HepG2 (cell line): ENCODE measurements around the gene ZCCHC8. TPM values are rescaled to one million over a fixed set of nuclear protein-coding genes. Genes with fewer than 3 reads are reported as not detected.

Experiments
- ATAC-seq: fragments of 200-7000 bp; cut with Tn5 transposase; 3 replicates; pipeline ENCODE4 v1.9.1; 2020; ENCODE audit warnings: mild to moderate bottlenecking, moderate library complexity
- BruUV-seq: library from RNA; stranded (reverse); fragments of 400-500 nt; replicated peaks from 2 replicates; lab custom pipeline; 2021; lab: Mats Ljungman, UMichigan
- CTCF ChIA-PET: fragments of 300-600 bp; formaldehyde crosslinking; extraction: SDS; loops from one replicate; lab custom pipeline; 2021; ENCODE audit warnings: low total read pairs, inconsistent platforms, low intra/inter-chr PET ratio; lab: Yijun Ruan, JAX
- POLR2A ChIA-PET: fragments of 350-600 bp; sonication (Branson Sonifier 250); formaldehyde crosslinking; loops from one replicate; lab custom pipeline; 2020; ENCODE audit warnings: antibody characterized with exemption, inconsistent platforms; lab: Yijun Ruan, JAX
- DNase-seq: peaks from one replicate; pipeline ENCODE4 v3.0.0-alpha.2; 2015; ENCODE audit warnings: low spot score
- FAIRE-seq: peaks from 3 replicates; lab custom pipeline; 2011; peaks lifted over from hg19 to GRCh38; lab: Jason Lieb, UNC
- H2AFZ ChIP-seq: one replicate; pipeline ENCODE4 v1.6.1; 2011; ENCODE audit warnings: low read length, inconsistent platforms
- H3K27ac ChIP-seq: fragments of 300-600 bp; 3 replicates; pipeline ENCODE4 v1.8.0; 2011; ENCODE audit warnings: mixed run types, mild to moderate bottlenecking, mixed read lengths, low read length, inconsistent platforms; ENCODE audit not compliant: insufficient read depth; ENCODE audit errors: extremely low read length
- H3K27me3 ChIP-seq, 2 experiments: fragments of 200-600 bp in 1 of 2; 2 replicates in 1 of 2; 3 replicates in 1 of 2; pipeline versions ENCODE4 v1.6.0 to v1.8.0; 2011; ENCODE audit warnings: low read length in 2 of 2, mild to moderate bottlenecking in 2 of 2, moderate library complexity in 2 of 2, inconsistent platforms in 1 of 2; ENCODE audit not compliant: insufficient read depth in 2 of 2, control insufficient read depth in 1 of 2
- H3K36me3 ChIP-seq, 2 experiments: fragments of 200-600 bp in 1 of 2; replicated peaks in 1 of 2; 2 replicates in 1 of 2; 3 replicates in 1 of 2; pipeline versions ENCODE4 v1.5.1 to v1.8.0; 2011; ENCODE audit warnings: low read length in 2 of 2, inconsistent platforms in 1 of 2; ENCODE audit not compliant: insufficient read depth in 2 of 2, control insufficient read depth in 1 of 2
- H3K4me1 ChIP-seq: 2 replicates; pipeline ENCODE4 v1.5.1; 2012; ENCODE audit warnings: low read length, inconsistent platforms; ENCODE audit not compliant: insufficient read depth
- H3K4me2 ChIP-seq: 2 replicates; pipeline ENCODE4 v1.6.0; 2011; ENCODE audit warnings: low read depth, low read length, inconsistent platforms
- H3K4me3 ChIP-seq, 3 experiments: fragments of 200-600 bp in 1 of 3; sonication (generic), shearing (Covaris generic) in 1 of 3; replicated peaks in 1 of 3; 2 replicates each; pipeline ENCODE4 v1.5.1; 2011 to 2016; ENCODE audit warnings: low read length in 3 of 3, inconsistent platforms in 2 of 3, low read depth in 2 of 3, mild to moderate bottlenecking in 2 of 3, control low read depth in 1 of 3, mixed read lengths in 1 of 3; ENCODE audit not compliant: insufficient read depth in 1 of 3
- H3K79me2 ChIP-seq: one replicate; pipeline ENCODE4 v1.6.1; 2011; ENCODE audit warnings: low read length, inconsistent platforms; ENCODE audit not compliant: insufficient read depth
- H3K9ac ChIP-seq: 2 replicates; pipeline ENCODE4 v1.6.0; 2011; ENCODE audit warnings: mild to moderate bottlenecking, low read depth, low read length, inconsistent platforms; ENCODE audit not compliant: insufficient read depth
- H3K9me3 ChIP-seq: 2 replicates; pipeline ENCODE4 v1.5.1; 2012; ENCODE audit warnings: mild to moderate bottlenecking, low read length
- H4K20me1 ChIP-seq: 2 replicates; pipeline ENCODE4 v1.6.0; 2011; ENCODE audit warnings: inconsistent platforms, mild to moderate bottlenecking, low read length, moderate library complexity; ENCODE audit not compliant: insufficient read depth
- EED ChIP-seq: sonication (generic); formaldehyde crosslinking; IDR thresholded peaks from 2 replicates; pipeline ENCODE4 v1.5.0; 2020; ENCODE audit warnings: mild to moderate bottlenecking, missing genetic modification reagents
- FOXJ3 ChIP-seq: sonication (generic); formaldehyde crosslinking; IDR thresholded peaks from 2 replicates; pipeline ENCODE4 v1.4.0; 2020; ENCODE audit warnings: missing genetic modification reagents, mild to moderate bottlenecking, borderline replicate concordance
- FOXK2 ChIP-seq: fragments of 450-650 bp; IDR thresholded peaks from 2 replicates; pipeline ENCODE4 v1.6.1; 2016
- HNRNPK ChIP-seq: fragments of 200-400 bp; formaldehyde crosslinking; IDR thresholded peaks from 2 replicates; pipeline ENCODE4 v1.6.1; 2018; ENCODE audit warnings: low read length, low read depth, moderate library complexity, mild to moderate bottlenecking; ENCODE audit not compliant: poor library complexity, severe bottlenecking
- MXI1 ChIP-seq: IDR thresholded peaks from 3 replicates; pipeline ENCODE4 v1.6.1; 2012; ENCODE audit warnings: low read depth, low read length, inconsistent platforms, borderline replicate concordance
- PCBP1 ChIP-seq: fragments of 200-400 bp; formaldehyde crosslinking; IDR thresholded peaks from 2 replicates; pipeline ENCODE4 v1.6.1; 2017; ENCODE audit warnings: mild to moderate bottlenecking, low read depth, low read length, borderline replicate concordance
- RFXANK ChIP-seq: IDR thresholded peaks from 2 replicates; pipeline ENCODE4 v1.6.1; 2016
- SRY ChIP-seq: sonication (generic); formaldehyde crosslinking; IDR thresholded peaks from 2 replicates; pipeline ENCODE4 v1.8.0; 2022; ENCODE audit warnings: mild to moderate bottlenecking, missing genetic modification reagents
- YY1 ChIP-seq: IDR thresholded peaks from 2 replicates; pipeline ENCODE4 v1.6.1; 2011; ENCODE audit warnings: low read length, low read depth, moderate library complexity, mild to moderate bottlenecking; ENCODE audit not compliant: insufficient read depth, insufficient replicate concordance
- ZNF101 ChIP-seq: sonication (generic); formaldehyde crosslinking; IDR thresholded peaks from 2 replicates; pipeline ENCODE4 v1.4.0; 2020; ENCODE audit warnings: mild to moderate bottlenecking, low read depth, missing genetic modification reagents, borderline replicate concordance
- ZNF451 ChIP-seq: sonication (generic); formaldehyde crosslinking; IDR thresholded peaks from 2 replicates; pipeline ENCODE4 v1.5.0; 2020; ENCODE audit warnings: mild to moderate bottlenecking, missing genetic modification reagents
- ZNF615 ChIP-seq: sonication (generic); formaldehyde crosslinking; IDR thresholded peaks from 2 replicates; pipeline ENCODE4 v1.5.0; 2020; ENCODE audit warnings: mild to moderate bottlenecking, missing genetic modification reagents, borderline replicate concordance
- ZNF75D ChIP-seq: sonication (generic); formaldehyde crosslinking; IDR thresholded peaks from 2 replicates; pipeline ENCODE4 v1.8.1; 2023; ENCODE audit warnings: missing genetic modification reagents, mild to moderate bottlenecking, borderline replicate concordance
- ZSCAN30 ChIP-seq: sonication (generic); formaldehyde crosslinking; IDR thresholded peaks from 2 replicates; pipeline ENCODE4 v1.5.0; 2020; ENCODE audit warnings: mild to moderate bottlenecking, missing genetic modification reagents
- WGBS: methylation state at CpG from one replicate; pipeline ENCODE4 v1.1.6; 2017; ENCODE audit warnings: low lambda C conversion rate; 5-methylcytosine and 5-hydroxymethylcytosine counted together
- in situ Hi-C: cut with HindIII; loops from 2 replicates; pipeline ENCODE4 v1.10.0; 2017; ENCODE audit warnings: low pct_unique_long_range_greater_than_20kb; ENCODE audit not compliant: extremely low pct_ligation_motif_present
- intact Hi-C: fragments of 100-400 bp; cut with micrococcal nuclease; formaldehyde crosslinking; loops from one replicate; pipeline ENCODE4 v1.10.0; 2022; ENCODE audit not compliant: unreplicated experiment
- polyA plus RNA-seq, 8 experiments: library from polyadenylated mRNA; depleted of rRNA in 3 of 8; stranded (reverse) in 7 of 8; unstranded in 1 of 8; fragments of >200 nt; fragmentation: Illumina TruSeq in 4 of 8; extraction: Trizol in 4 of 8; gene quantifications; 2 replicates each; pipeline versions ENCODE4 v1.2.1 to v1.2.3, GENCODE V29; 2011 to 2016; ENCODE audit warnings: low read depth in 4 of 8, missing spikeins in 1 of 8, mixed read lengths in 1 of 8; ENCODE audit not compliant: insufficient read depth in 1 of 8
- total RNA-seq, 5 experiments: library from RNA; depleted of rRNA; stranded (reverse); fragments of >200 nt; fragmentation: Illumina TruSeq; extraction: Trizol; gene quantifications; 2 replicates each; pipeline ENCODE4 v1.2.3, GENCODE V29; 2016; ENCODE audit warnings: low read depth in 1 of 5
- TF ChIP-seq, protein P1 (sequence below): sonication (generic); formaldehyde crosslinking; IDR thresholded peaks from 2 replicates; pipeline ENCODE4 v1.4.0; 2020; ENCODE audit warnings: missing genetic modification reagents, borderline replicate concordance
- TF ChIP-seq, protein P2 (sequence below): sonication (generic); formaldehyde crosslinking; conservative IDR thresholded peaks from 2 replicates; pipeline ENCODE4 v1.8.0; 2022; ENCODE audit warnings: missing genetic modification reagents
- TF ChIP-seq, protein P3 (sequence below): sonication (generic); formaldehyde crosslinking; IDR thresholded peaks from 2 replicates; pipeline ENCODE4 v1.8.0; 2022; ENCODE audit warnings: low read depth, missing genetic modification reagents
- TF ChIP-seq, protein P4 (sequence below): IDR thresholded peaks from 2 replicates; pipeline ENCODE4 v1.6.1; 2012; ENCODE audit warnings: inconsistent platforms

ZCCHC8 gene
- total and polyA plus RNA-seq, 2 of the 13 experiments (the other 11 are each of a cell fraction or from before 2014, with no cell fraction given) = 18.6 to 20.9 TPM

DNA sequence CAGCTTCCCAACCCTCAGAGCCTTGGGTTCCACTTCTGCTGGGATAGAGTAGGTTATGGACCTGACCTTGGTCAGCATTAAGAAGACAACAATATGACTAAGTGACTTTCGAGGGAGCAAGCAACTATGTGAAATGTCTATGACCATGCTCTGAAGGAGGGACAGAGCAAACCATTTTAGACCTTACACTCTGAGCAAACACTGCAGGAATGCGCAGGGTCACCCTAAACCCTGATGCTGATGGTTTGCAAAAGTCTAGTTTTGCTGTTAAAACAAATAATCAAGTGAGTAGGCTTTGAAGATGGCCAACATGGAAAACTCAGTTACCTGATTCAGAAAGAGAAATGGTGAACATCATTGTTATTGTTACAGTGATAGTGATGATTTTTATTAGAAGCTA lies 8.7 kb downstream of the ZCCHC8 start (continued):
- TF ChIP-seq YY1 (no peak), MXI1 (no peak; the same call in 2 of the 3 replicates)

DNA sequence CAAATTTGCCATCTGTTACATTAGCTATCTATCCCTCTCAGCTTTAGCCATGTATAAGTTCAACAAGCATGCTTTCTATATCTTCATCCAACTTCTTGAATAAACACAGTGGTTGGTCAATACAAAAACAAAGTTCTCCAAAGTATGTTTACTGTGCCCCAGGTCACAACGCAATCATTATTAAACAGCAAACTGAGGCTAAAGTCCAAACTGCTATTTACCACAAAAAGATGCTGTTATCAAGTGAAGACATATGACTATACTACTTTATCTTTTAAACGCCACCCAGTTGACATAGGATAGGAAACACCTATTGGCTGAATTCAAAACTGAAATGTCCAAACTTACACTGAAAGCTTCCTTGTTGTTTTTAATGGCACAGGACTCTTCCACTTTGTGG lies 11.7 kb downstream of the ZCCHC8 start:
- intact Hi-C loops = no loop called here
- BruUV-seq = no TSS peak
- peak; percentile 65 for ATAC-seq
- TF ChIP-seq ZNF101 = no peak
- TF ChIP-seq PCBP1 = no peak
- no peak for TF ChIP-seq ZNF615 (CRISPR knock-in tag)
- TF ChIP-seq, protein P1, sequence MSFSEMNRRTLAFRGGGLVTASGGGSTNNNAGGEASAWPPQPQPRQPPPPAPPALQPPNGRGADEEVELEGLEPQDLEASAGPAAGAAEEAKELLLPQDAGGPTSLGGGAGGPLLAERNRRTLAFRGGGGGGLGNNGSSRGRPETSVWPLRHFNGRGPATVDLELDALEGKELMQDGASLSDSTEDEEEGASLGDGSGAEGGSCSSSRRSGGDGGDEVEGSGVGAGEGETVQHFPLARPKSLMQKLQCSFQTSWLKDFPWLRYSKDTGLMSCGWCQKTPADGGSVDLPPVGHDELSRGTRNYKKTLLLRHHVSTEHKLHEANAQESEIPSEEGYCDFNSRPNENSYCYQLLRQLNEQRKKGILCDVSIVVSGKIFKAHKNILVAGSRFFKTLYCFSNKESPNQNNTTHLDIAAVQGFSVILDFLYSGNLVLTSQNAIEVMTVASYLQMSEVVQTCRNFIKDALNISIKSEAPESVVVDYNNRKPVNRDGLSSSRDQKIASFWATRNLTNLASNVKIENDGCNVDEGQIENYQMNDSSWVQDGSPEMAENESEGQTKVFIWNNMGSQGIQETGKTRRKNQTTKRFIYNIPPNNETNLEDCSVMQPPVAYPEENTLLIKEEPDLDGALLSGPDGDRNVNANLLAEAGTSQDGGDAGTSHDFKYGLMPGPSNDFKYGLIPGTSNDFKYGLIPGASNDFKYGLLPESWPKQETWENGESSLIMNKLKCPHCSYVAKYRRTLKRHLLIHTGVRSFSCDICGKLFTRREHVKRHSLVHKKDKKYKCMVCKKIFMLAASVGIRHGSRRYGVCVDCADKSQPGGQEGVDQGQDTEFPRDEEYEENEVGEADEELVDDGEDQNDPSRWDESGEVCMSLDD (CRISPR knock-in tag) = no peak
- TF ChIP-seq ZNF75D (CRISPR knock-in tag) = no peak
- TF ChIP-seq, protein P2, sequence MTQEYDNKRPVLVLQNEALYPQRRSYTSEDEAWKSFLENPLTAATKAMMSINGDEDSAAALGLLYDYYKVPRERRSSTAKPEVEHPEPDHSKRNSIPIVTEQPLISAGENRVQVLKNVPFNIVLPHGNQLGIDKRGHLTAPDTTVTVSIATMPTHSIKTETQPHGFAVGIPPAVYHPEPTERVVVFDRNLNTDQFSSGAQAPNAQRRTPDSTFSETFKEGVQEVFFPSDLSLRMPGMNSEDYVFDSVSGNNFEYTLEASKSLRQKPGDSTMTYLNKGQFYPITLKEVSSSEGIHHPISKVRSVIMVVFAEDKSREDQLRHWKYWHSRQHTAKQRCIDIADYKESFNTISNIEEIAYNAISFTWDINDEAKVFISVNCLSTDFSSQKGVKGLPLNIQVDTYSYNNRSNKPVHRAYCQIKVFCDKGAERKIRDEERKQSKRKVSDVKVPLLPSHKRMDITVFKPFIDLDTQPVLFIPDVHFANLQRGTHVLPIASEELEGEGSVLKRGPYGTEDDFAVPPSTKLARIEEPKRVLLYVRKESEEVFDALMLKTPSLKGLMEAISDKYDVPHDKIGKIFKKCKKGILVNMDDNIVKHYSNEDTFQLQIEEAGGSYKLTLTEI (CRISPR knock-in tag) = no peak
- TF ChIP-seq RFXANK (CRISPR knock-in tag) = peak; percentile 76
- TF ChIP-seq, protein P3, sequence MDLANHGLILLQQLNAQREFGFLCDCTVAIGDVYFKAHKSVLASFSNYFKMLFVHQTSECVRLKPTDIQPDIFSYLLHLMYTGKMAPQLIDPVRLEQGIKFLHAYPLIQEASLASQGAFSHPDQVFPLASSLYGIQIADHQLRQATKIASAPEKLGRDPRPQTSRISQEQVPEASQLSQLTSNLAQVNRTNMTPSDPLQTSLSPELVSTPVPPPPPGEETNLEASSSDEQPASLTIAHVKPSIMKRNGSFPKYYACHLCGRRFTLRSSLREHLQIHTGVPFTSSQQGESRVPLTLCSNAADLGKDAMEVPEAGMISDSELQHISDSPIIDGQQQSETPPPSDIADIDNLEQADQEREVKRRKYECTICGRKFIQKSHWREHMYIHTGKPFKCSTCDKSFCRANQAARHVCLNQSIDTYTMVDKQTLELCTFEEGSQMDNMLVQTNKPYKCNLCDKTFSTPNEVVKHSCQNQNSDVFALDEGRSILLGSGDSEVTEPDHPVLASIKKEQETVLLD (CRISPR knock-in tag) = no peak
- peak; percentile 87 for TF ChIP-seq FOXK2
- TF ChIP-seq ZNF451 = no peak
- TF ChIP-seq, protein P4, sequence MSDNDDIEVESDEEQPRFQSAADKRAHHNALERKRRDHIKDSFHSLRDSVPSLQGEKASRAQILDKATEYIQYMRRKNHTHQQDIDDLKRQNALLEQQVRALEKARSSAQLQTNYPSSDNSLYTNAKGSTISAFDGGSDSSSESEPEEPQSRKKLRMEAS = no peak
- peak; percentile 93; the same call in 1 of the 2 replicates for TF ChIP-seq FOXJ3 (CRISPR knock-in tag)
- TF ChIP-seq HNRNPK = no peak
- no peak for TF ChIP-seq EED (CRISPR knock-in tag)
- no peak for TF ChIP-seq ZSCAN30 (CRISPR knock-in tag)
- no peak for TF ChIP-seq SRY (CRISPR knock-in tag)

More for the DNA sequence above, 11.7 kb downstream of the ZCCHC8 start:
- CTCF ChIA-PET = no interaction called here
- Histone ChIP-seq H3K79me2 (peaks cover 10% of the 10 kb centered on the region), H3K36me3 (peaks cover 8 to 36% of the 10 kb centered on the region in 2 experiments), H3K27ac (peak overlapping the region; percentile 77), H4K20me1 (0 out of 2 replicates have a peak, but pooled peaks cover 3% of the 10 kb centered on the region), H3K4me3 (no peak overlapping the region; a peak in 1 of 6 replicates), H2AFZ (no peak overlapping the region), H3K4me1 (peaks cover 94% of the 10 kb centered on the region), H3K9me3 (no peaks in the 10 kb centered on the region), H3K9ac (0 out of 2 replicates have a peak overlapping the region, but pooled peaks have one; percentile 9), H3K27me3 (no peaks in the 10 kb centered on the region), H3K4me2 (peak overlapping the region; percentile 29)
- POLR2A ChIA-PET = interaction anchor here (0.6 to 7.0 kb wide), 9 partner anchors 11 to 117 kb away, joined by 3 to 122 read pairs (median 5); partner anchors contain the start of genes KNTC1, RSRC2 and ZCCHC8
- in situ Hi-C loops = no loop called here
- FAIRE-seq = peak; percentile 66
- WGBS = 2% methylated on average over 2 of the region's 2 CpGs
- DNase-seq = peak; percentile 91
